Measurements from ENCODE around the gene SAP30L.

The SAP30L gene, protein sequence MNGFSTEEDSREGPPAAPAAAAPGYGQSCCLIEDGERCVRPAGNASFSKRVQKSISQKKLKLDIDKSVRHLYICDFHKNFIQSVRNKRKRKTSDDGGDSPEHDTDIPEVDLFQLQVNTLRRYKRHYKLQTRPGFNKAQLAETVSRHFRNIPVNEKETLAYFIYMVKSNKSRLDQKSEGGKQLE

DNA sequence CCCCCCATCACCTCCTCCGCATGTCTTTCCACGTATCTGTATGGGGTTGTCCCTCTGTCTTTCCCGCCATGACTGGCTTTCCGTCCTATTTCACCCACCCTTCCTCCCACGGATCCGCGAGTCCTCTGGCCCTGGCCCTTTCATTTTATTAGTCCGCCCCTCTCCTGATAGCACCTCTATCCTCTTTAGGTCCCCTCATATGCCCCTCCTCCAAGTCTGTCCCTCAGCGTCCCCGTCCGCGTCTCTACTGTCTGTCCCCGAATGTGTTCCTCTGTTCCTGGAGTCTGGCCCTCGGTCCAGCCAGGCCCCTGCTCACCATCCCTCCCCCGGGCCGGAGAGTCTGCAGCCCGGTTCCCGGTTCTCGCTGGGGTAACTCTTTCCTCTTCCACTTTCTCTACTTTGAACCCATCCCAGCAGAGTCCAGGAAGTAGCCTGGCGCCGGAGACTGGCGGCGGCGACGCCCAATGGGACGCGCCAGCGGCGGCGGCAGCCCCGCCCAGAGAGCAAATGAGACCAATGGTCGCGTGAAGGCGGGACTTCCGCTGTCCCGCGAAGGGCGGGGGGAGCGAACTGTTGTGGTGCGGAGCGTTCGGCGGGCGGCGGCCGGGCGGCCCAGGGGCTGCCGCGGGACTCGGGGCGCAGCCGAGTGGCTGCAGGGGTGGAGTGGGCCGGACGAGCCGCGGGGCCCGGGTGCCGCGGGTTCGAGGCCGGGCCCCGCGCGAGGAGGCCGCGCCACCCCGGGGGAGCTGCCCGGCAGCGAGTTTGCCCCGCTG, at the start of gene SAP30L:
Gene SAP30L, plus strand, starts transcription at position 576 of the 773 bp plus-strand sequence. CDS start 608 bp downstream, outside the sequence.
- DNase-seq: peak; percentile 68

DNA sequence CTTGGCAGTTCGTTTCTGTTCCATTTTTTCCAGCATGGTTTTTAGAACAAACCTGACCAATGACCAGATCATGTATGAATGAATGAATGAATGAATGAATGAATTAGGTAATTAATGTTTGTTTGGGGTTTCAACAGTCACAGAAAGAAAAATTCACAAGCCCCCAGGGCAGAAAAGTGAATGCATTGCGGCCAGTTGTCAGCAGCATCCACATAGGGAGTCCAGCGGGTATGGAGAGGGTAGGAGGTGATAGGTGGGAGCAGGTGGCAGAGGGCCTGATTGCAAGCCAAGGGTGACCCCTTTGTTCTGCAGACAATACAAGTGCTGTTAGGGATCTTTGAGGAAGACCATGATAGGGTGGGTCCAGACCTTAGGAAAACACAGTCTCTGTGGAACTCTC, 49.7 kb upstream of the SAP30L start:
- DNase-seq: no peak

DNA sequence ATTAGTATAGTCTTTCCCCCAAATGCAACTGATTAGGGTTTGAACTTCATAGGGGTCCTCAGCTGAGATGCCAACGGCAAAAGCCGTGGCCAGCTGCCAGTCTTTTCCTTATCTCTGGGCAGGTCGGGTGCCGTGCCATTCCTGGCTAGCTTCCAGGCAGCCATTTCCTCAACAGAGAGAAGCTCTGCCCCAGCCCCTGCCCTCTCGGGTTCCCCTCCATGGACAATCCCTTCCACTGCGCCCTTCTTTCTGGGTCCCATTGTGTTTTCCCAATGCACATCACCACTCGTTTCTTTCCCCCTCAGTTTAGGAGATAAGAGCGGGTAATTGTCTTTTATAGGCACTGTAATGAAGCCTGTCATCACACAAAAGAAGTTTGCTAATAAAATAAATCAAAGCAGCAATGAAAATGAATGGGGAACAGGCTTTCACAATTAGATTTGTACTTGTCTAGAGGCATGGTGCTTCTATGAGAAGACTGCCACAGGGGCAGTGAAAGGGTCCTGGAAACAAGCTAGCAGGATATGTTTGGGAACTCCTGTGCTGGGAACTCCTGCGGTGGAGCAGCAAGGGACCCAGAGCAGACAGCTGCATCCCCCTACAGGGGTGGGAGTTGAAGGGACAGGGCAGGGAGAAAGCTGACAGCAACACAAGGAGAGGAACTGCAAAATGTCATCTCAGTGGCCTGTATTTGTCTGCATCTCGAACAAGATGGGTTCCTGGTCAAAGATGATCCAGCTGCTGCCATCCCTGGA, 48.0 kb upstream of the SAP30L start:
- DNase-seq: no peak

DNA sequence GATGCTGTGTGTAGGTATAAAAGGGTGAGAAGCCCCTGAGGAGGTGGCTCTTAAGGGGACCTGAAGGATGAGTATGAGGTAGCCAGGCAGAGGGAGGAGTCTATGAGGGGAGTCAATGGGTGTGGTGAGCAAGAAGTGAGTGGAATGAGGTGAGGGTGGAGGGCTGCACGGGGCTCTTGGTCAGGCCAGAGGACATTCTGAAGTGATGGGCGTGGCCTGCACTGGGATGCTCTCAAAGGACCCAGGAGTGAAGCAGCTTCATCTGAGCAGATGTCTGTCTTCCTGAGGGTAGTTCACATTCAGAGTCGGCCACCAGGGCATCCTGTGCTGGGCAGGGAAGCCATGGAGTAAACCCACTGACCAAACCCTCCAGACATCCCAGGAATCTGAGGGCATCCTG, 45.1 kb upstream of the SAP30L start:
- DNase-seq: no peak

DNA sequence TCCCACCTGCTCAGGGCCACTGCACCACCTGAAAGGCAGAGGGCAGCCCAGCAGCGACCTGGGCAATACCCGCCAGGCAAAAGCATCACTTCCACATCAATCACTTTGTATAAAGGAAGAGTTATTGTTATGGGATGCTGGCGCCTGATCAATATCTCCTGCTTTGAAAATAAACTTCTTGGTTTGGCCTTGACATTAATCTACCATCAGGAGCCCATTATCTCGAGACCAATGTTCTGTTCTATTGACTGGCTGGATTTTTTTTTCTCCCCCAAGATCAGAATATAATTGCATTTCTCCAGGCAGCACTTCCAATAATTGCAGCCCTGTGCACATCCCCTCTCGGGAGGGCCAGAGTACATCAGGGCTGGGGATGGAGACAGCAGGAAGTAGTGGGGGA, 44.4 kb upstream of the SAP30L start:
- no peak for DNase-seq

DNA sequence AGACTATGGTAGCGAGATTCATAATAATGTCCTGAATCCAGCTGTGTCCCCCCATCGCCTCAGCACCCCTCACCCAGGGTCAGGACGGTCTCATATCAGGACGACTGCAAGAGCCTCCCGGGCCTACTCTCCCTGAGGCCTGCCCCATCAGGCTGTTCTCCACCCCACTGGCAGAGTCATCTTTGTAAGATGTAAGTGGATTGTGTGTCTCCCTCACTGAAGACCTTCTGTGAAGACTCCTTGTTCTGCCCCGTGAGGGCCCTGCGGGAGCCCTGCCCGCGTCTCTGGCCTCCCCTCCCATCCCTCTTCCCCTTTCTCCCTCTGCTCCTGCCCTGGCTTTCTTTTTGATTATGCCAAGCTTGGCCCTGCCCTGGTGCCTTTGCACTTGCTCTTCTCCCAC, 43.9 kb upstream of the SAP30L start:
- no peak for DNase-seq

DNA sequence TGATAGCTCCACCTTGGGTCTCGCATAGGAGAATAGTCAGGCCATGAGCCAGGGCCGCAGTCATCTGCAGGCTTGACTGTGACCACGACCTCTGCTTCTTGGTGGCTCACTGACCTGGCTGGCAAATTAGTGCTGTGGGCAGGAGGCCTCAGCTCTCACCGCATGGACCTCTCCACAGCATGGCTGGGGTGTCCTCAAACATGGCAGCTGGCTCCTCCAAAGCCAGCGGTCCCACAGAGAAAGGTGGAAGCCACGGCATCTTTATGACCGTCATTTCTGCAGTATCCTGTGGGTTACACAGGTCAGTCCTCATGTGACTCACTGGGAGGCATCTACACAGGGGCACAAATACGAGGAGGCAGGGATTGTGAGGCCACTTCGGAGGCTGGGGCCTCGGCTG, 43.2 kb upstream of the SAP30L start:
- DNase-seq: no peak

DNA sequence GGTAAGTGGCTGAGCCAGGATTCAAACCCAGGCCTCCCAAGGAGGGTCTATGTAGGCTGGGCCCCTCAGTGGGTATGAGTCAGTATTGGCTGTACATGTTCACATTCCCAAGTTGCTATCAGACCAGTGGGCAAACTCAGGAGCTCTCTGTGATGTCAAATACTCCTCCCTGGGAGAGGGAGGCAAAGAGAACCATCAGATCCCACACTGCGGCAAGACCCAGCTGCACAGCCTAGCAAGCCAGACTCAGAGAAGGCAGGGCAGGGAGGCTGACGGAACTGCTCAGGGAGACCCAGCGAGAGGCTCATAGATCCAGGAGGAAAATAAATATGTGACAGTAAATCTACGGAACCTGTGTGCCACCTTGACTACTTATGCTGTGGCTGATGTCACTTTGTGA, 42.6 kb upstream of the SAP30L start:
- no peak for DNase-seq

DNA sequence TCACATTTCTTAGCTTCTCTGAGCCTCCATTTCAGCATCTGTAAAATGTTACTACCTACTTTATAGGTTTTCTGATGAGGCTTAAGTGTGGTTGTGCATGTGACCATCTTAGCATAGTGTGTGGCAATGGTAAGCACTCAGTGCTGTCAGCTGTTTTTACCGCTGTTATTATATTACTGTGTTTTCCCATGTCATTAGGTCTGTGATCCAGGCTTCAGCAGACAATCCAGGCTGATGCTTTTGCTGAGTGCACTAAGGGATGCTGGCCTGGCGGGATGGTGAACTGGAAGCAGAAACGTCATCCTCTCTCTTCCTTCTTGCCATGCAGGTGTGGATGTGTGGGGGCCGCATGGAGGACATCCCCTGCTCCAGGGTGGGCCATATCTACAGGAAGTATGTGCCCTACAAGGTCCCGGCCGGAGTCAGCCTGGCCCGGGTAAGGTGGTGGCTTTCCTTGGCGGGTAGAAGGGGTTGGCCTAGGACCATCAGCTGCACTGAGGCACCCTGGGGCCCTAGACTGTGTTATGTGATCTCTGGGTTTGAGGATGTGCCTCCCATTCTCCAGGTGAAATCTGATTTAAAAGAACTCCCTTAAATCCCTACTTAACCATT, 41.9 kb upstream of the SAP30L start:
- no peak for DNase-seq

DNA sequence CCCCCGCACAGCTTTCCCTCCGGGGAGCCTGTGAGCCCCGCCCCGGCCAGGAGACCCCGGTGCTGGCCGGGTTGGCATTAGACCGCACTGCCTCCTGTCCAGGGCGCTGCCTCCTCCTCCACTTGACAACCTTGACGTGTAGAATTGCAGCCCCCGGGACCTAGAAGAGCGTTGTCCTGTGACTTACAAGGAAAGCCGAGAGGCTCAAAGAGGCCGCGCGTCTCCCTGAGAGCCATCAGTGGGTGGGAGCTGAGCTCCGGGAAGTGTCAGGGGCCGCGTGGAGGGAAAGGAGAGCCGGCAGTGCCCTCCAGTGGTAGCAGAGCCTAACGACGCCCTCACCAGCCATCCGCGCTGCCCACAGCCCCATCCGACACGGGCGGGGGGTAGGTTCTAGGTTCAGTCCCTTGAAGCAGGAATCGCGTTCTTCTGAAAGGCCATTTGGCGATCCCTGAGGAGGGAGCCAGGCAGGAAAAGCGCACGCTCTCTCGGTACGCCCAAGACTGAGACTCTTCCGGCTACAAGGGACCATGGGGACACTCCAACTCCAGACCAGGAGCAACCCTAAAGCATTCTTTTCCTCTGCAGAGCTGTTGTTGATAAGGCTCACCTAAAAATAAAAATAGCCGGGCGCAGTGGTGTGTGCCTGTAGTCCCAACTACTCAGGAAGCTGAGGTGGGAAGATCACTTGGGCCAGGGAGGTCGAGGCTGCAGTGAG, 40.6 kb upstream of the SAP30L start:
- peak; percentile 25 for DNase-seq

DNA sequence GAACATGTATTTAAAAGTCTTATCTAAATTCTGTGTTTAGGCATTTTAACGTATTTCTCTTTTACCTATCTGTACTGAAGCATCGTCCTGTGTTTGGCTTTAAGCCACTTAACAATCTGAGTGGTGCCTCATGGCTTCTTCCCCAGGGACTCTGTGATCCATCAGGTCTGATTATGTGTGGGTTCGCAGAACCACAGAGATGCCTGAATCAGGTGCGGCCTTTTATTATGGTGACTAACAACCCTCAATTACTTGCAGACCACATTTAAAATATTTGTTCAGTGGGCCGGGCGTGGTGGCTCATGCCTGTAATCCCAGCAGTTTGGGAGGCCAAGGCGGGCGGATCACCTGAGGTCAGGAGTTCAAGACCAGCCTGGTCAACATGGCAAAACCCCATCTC, 39.6 kb upstream of the SAP30L start:
- no peak for DNase-seq

DNA sequence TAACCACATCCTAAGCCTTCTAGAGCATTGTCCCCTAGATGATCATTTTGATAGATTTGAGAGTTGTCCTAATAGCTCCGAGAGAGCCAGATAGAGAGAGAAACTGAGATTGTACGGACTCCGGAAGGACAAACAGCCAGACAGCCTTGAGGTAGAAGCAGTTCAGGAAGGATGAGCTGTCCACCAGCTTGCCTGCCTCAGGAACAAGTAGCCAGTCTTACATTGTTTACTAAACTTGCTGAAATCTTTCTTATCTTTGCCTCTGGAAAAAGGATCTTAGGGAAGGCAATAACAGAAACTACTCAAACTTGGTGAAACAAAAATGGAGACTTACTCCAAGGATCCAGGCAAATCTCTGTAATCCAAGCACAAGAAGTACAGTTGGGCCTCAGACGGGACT, 39.0 kb upstream of the SAP30L start:
- DNase-seq: no peak

DNA sequence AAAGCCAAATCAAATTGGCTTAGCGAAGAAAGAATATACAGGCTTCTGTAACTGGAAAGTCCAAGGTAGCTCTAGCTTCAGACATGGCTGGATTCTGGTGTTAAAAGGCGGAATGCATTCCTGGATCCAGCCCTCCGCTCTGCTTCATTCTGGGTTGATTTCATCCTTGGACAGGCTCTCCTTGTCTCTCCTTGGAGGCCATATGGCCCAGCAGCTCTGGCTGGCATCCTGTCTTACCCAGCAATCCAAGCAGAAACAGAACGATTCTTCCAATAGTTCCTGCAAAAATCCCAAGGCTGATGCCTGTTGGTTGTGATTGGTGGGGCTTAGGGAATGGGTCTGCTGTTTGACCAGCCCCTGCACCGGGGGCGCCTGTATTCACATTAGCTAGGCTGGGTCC, 37.0 kb upstream of the SAP30L start:
- peak; percentile 12 for DNase-seq

DNA sequence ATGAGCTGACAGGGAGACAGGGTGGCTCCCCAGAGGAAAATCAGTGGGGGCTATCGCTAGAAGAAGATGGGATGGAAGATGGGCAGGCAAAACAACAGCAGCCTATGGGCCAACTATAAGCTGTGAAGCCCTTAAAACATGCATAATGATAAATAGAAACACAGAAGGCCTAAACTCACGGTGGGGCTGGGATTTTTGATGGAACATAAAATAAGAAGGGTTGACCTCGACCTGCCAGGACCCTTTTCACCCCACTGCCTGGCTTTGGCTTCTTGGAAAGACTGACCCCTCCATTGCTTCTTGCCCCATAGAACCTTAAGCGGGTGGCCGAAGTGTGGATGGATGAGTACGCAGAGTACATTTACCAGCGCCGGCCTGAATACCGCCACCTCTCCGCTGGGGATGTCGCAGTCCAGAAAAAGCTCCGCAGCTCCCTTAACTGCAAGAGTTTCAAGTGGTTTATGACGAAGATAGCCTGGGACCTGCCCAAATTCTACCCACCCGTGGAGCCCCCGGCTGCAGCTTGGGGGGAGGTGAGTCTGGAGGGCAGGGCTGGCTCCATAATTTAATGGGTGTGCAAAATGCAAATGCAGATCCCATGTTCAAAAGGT, 36.5 kb upstream of the SAP30L start:
- DNase-seq: no peak

DNA sequence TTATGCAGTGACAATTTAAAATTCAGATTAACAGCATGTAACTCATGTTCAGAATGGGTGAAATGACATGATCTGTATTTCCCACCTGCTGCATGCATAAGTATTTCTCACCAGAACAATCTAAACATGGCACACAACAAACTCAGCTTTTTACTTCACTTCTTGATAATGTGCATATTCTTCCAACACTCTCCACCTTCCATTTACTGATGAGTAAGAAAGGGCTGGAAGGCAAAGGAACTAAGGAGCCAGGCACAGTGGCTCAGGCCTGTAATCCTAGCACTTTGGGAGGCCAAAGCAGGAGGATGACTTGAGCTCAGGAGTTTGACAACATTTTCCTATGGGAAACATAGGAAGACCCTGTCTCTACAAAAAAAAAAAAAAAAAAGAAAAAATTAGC, 35.8 kb upstream of the SAP30L start:
- no peak for DNase-seq

DNA sequence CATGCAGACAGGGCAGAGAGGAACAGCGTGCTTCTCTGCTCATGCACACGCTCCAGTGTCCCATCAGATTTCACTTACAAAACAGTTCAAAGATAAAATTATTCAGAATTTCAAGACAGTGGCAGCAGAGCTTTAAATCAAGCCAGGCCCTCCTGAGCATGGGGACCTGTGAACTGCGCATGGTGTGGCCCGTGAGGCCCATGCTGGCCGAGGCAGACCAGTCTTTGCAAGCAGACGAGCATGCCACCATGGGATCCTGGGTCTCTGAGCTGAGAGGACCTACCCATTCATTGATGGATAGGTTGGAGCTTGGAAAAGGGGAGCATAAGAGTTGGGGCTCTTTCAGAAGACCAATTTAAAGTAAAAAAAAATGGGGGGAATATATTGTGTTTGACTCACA, 35.0 kb upstream of the SAP30L start:
- DNase-seq: no peak

DNA sequence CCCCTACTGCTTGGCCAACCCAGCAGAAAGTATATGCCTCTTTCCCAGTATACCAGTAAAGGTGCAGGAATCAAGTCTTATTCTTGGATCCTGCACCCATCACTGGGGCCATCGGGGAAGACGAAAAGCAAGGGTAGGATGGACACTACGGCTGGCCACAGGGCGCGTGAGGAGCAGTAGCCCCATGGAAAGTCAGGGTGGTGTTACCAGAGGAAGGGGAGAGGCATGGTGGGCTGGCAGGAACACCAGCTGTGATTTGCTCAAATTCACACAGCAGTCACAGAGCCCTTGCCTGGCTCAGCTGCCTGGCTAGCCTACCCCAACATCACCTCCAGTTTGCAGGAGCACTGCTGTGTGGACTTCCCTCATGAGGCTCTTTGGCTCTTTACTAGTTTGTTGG, 34.5 kb upstream of the SAP30L start:
- DNase-seq: no peak

DNA sequence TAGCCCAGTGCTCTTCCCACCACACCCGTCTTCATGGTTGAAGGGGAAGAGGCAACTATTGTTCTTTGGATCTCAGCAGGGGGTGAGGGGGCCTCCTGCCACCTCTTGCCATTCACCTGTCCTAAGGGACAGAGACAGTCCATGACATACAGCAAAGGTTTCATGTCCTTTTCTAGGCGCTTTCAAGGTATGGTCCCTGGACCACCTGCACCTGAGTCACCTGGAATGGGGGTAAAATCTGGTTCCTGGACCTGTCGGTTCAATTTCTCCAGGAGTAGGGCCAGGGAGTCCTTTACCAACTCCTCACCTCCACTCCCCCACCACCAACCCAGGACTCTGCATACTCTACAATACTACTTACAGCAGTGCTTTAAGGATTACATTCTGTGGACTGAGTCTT, 33.5 kb upstream of the SAP30L start:
- no peak for DNase-seq

DNA sequence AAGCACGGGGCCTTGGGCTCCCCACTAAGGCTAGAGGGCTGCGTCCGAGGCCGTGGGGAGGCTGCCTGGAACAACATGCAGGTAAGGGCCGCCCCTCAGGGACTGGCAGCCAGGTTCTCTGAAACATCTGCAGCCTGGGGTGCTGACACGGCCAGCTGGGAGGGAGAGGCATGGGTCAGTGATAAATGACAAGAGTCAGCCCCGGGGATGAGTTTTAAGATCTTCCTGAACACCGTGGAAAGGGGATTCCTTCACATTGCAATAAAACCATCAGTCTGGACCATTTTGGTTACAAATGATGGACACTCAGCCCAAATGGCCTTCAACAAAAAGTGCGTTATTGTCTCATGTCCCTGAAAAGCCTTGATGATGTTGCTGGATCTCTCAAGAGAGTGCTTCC, 32.9 kb upstream of the SAP30L start:
- no peak for DNase-seq

DNA sequence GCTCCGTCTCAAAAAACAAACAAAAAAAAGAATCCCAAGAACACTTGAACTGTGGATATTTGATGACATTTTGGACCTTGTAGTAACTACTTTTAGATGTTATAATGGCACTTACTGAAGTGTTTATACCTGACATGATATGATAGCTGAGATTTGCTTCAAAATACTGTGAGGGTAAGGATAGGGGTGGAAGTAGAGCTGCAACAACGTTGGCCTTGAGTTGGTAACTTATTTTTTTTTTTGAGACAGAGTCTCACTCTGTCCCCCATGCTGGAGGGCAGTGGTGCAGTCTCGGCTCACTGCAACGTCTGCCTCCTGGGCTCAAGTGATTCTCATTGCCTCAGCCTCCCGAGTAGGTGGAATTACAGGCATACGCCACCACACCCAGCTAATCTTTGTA, 30.7 kb upstream of the SAP30L start:
- no peak for DNase-seq

DNA sequence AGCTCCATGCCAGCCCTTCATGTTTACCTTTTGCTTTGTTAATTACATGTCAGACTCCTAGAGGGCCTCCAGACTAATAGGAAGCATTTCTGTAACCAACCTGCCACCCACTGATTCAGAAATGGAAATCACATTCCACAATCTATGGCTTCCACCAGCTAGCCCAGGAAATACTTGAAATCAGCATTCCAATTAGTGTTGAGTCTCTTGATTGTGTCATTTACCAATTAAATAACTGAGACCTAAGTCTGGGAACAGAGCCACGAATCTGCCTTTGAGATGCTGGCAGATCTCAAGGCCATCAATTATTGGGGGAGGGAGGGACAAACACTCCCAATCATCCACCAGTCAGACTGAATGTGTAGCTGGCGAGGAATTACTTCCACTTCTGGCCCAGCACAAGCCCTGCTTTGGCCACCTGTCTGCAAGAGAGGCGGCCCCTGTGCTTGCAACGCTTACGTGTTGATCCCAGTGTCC, 27.4 kb upstream of the SAP30L start:
- DNase-seq: peak; percentile 72

DNA sequence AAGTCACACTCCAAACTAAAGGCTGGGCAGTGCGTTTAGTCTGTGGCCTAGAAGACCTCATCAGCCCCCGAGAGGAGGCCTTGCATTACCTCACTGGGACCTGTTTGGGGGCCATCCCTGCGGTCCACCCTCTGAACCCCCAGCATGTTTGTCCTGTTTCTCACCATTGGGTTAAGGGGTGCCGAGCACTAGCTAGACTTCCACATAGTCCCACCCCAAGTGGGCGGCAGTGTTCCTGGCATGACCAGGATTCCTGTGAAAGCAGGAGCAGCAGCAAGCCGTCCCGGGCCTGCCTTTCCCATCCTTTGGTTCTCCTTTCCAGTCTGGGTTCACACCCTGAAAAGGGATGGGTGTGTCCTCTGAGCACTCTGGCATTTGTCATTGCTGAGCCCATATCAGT, 26.6 kb upstream of the SAP30L start:
- DNase-seq: no peak

DNA sequence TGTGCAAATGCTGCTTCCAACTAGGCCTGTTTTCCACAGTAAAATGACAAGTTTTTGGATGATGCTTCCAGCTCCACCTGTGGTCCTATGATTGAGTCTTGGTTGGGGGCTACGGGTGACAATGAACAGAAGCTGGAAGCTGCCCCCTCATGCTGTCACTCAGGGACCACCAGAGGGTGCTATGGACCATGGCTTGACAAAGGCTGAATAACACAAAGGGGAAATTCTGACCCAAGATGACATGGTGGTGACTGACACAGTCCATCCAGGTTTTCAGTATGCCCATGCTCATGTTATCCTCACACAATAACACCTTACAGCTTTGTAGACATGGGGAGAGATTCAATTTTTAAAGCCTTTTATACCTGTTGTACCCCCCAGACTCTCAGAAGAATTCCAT, 23.9 kb upstream of the SAP30L start:
- no peak for DNase-seq
